Upper lobe of right lung (tissue), 1 donor: Measurements from ENCODE around the gene RADIL. TPM values are rescaled to one million over a fixed set of nuclear protein-coding genes. Genes with fewer than 3 reads are reported as not detected.

Experiments
- ATAC-seq: fragments of 200-7000 bp; cut with Tn5 transposase; one replicate; pipeline ENCODE4 v1.9.1; 2020; ENCODE audit warnings: mild to moderate bottlenecking, moderate library complexity
- DNase-seq: peaks from one replicate; pipeline ENCODE4 v3.0.0-alpha.2; 2020
- H3K27ac ChIP-seq: fragments of 200-600 bp; one replicate; pipeline ENCODE4 v1.8.0; 2022
- H3K27me3 ChIP-seq: fragments of 200-600 bp; one replicate; pipeline ENCODE4 v1.8.0; 2022; ENCODE audit warnings: mild to moderate bottlenecking
- H3K36me3 ChIP-seq: fragments of 200-600 bp; one replicate; pipeline ENCODE4 v1.8.0; 2022
- H3K4me1 ChIP-seq: fragments of 200-600 bp; one replicate; pipeline ENCODE4 v1.8.0; 2022
- H3K4me3 ChIP-seq: fragments of 200-600 bp; one replicate; pipeline ENCODE4 v1.8.0; 2022; ENCODE audit warnings: mild to moderate bottlenecking
- H3K9me3 ChIP-seq: fragments of 200-600 bp; one replicate; pipeline ENCODE4 v1.8.0; 2022
- intact Hi-C: fragments of 100-400 bp; cut with DNase I; formaldehyde crosslinking; loops from one replicate; pipeline ENCODE4 v1.11.0; 2022
- total RNA-seq: library from RNA; stranded (reverse); fragmentation: NEBNext Ultra II Directional; extraction: Animal tissue kit (Norgen Biotek cat#: 25700); gene quantifications from one replicate; pipeline ENCODE4 v1.2.1, GENCODE V29; 2021
- TF ChIP-seq, protein P1 (sequence below): fragments of 200-600 bp; IDR thresholded peaks from one replicate; pipeline ENCODE4 v1.8.0; 2022; ENCODE audit warnings: antibody characterized with exemption
- donor health status: DM: no; HTN: yes; CAD: no; lungs with severe emphysema.

Gene RADIL
- total RNA-seq, 1 donor from 2014 or later = 7.3 TPM

DNA sequence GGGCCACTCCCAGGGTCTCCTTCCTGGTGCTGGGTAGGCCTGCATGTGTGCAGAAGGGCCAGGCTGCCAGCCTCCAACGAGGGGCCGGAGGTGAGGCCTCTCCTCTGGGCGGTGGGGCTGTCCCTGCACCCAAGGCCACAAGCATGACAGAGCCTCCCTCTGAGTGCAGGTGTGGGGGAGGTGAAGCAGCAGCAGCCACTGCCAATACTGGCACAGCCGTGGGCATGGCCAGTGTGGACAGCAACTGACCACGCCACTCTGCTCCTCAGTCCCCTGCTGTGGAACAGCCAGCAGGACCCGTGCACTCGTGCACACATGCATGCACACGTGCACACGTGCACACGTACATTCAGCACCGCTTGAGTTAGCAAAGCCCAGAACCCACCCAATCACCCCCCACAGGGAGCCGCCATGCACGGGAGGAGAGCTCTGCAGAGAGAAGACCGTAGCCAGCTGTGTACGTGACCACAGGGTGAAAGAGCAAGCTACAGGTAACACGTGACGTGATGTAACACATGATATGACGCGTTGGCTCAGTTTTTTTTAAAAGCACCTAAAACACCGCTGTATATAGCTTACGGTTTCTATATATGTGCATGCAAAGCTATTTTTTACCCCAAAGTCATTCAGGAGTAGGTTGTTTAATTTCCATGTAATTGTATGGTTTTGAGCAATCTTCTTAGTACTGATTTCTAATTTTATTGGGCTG, 44.7 kb downstream of the RADIL start:
- Histone ChIP-seq H3K4me3 (no peak overlapping the region), H3K36me3 (no peaks in the 10 kb centered on the region), H3K27me3 (no peaks in the 10 kb centered on the region), H3K4me1 (peaks cover 6% of the 10 kb centered on the region), H3K27ac (no peak overlapping the region), H3K9me3 (no peaks in the 10 kb centered on the region)
- ATAC-seq (no peak), DNase-seq (peak; percentile 44)
- TF ChIP-seq, protein P1, sequence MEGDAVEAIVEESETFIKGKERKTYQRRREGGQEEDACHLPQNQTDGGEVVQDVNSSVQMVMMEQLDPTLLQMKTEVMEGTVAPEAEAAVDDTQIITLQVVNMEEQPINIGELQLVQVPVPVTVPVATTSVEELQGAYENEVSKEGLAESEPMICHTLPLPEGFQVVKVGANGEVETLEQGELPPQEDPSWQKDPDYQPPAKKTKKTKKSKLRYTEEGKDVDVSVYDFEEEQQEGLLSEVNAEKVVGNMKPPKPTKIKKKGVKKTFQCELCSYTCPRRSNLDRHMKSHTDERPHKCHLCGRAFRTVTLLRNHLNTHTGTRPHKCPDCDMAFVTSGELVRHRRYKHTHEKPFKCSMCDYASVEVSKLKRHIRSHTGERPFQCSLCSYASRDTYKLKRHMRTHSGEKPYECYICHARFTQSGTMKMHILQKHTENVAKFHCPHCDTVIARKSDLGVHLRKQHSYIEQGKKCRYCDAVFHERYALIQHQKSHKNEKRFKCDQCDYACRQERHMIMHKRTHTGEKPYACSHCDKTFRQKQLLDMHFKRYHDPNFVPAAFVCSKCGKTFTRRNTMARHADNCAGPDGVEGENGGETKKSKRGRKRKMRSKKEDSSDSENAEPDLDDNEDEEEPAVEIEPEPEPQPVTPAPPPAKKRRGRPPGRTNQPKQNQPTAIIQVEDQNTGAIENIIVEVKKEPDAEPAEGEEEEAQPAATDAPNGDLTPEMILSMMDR = no peak
- intact Hi-C loops = loop anchor here (10.0 kb wide), 1 partner anchor 46 kb away; the partner anchor contains the start of gene RADIL

DNA sequence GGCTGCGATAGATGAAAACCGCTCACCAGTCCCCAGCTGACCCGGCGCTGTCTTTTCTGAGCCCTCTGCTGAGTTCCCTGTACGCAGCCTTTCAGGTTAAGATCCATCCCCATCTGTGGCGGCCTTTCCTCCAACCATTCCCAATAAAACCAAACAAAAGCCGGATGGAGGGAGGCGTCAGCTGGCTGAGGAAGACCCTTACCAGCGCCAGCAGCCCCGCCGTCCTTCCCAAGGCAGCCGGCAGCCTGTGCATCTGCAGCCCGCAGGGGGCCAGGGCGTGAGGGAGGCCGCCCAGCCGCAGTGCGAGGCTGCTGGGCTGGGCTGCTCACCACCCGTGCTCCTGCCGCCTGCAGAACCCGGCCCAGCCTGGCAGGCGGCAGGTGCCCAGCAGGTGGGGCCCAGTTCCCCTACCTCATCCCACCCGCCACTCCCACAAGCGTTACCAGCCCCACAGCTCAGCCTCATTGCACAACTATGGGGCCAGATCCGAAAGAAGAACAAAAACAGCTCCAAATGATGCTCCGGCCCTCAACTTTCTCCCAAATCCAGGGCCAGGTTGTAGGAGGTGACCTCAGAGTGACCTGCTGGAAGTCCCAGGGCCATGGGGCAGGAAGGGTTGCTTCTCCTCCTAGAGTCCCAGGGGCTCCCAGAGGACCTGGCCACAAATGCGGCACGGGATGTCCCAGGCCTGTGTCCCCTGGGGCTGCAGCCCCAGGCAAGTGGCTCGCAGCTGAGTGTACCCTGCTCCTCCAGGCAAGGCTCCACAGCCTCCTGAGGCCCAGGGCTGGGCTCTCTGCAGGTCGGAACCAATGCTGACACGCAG, 45.5 kb downstream of the RADIL start:
- H3K27ac ChIP-seq = no peak overlapping the region
- peaks cover under 1% of the 10 kb centered on the region for H3K4me1 ChIP-seq
- ATAC-seq (no peak), DNase-seq (peak; percentile 54)
- H3K36me3 ChIP-seq = no peaks in the 10 kb centered on the region
- H3K4me3 ChIP-seq = no peak overlapping the region
- no peaks in the 10 kb centered on the region for H3K9me3 ChIP-seq
- no peaks in the 10 kb centered on the region for H3K27me3 ChIP-seq
- intact Hi-C loops = loop anchor here (10.0 kb wide), 1 partner anchor 47 kb away; the partner anchor contains the start of gene RADIL
- TF ChIP-seq, protein P1 = no peak

DNA sequence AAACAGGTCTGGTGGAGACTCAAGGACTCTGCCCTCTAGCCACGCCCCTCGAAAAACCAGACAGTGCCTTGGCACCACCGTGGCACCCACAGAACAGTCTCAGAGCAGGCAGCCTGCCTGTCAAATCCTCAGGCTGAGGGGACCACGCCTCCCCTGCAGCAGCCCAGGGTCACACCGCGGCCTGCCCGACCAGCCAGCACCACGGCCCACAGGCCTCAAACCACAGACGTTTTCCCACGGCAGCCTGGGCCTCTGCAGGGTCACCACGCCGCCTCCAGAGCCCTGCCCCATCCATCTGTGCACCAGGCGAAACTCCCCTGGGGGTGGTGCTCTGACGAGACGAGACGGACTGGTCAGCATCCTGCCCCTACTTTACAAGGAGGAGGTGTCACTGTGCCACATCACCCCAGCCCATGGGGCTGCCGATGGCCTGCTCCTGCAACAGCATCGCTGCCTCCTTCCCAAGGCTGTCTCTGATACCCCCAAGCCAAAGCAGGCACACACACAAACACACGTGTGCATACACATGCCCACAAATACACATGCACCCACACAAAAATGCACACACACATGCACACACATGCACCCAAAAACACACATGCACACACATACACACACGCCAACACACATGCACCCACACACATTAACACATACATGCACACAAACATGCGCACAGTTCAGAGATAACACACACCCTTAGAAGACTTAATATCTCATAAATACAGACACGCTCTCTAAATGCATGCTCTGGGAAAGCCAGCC, 46.3 kb downstream of the RADIL start:
- Histone ChIP-seq H3K36me3 (no peaks in the 10 kb centered on the region), H3K9me3 (no peaks in the 10 kb centered on the region), H3K27ac (no peak overlapping the region), H3K4me1 (no peaks in the 10 kb centered on the region), H3K4me3 (no peak overlapping the region), H3K27me3 (no peaks in the 10 kb centered on the region)
- peak; percentile 60 for DNase-seq
- ATAC-seq = no peak
- intact Hi-C loops = loop anchor here (10.0 kb wide), 1 partner anchor 48 kb away; the partner anchor contains the start of gene RADIL
- TF ChIP-seq, protein P1 = no peak

DNA sequence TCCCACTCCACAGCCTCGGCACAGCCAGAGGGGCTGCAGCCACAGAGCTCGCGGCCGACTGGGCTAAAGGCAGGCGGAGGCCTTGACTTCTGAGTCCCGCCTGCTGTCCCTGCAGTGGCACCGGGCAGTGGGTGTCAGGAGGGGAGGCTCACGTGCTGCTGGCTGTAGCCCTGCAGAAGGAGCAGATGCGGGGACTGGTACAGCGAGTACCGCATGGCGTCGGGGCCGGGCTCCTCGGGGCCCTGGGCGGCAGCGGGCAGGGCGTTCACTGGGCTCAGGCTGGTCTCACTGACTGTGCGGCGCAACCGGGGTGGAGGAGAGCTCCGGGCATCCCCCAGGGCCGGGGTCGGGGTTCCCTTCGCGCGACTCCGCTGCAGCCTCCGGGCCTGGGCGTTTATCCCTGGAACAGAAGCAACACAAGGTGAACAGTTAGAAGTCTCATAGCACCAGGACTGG, 47.3 kb downstream of the RADIL start:
- TF ChIP-seq, protein P1 = no peak
- DNase-seq = peak; percentile 64
- H3K27me3 ChIP-seq = no peaks in the 10 kb centered on the region
- no peak overlapping the region for H3K27ac ChIP-seq
- no peak for ATAC-seq
- no peak overlapping the region for H3K4me3 ChIP-seq
- intact Hi-C loops = loop anchor here (10.0 kb wide), 1 partner anchor 49 kb away; the partner anchor contains the start of gene RADIL
- H3K9me3 ChIP-seq = no peaks in the 10 kb centered on the region
- H3K4me1 ChIP-seq = no peaks in the 10 kb centered on the region
- no peaks in the 10 kb centered on the region for H3K36me3 ChIP-seq
